Nephron progenitor cell (in vitro differentiated cells): ENCODE data around the gene KLK6.
A peak's percentile ranks its signal among the peaks of the same experiment; 100 is the strongest.

Experiments
- DNase-seq: peaks from one replicate; pipeline ENCODE4 v3.0.0; 2021
- H3K27ac Mint-ChIP-seq: 2 replicates; pipeline ENCODE4 v1.8.0; 2021; ENCODE audit warnings: mild to moderate bottlenecking, moderate library complexity, mixed read lengths
- H3K27me3 Mint-ChIP-seq: 2 replicates; pipeline ENCODE4 v1.8.0; 2021; ENCODE audit warnings: mild to moderate bottlenecking, low read depth, mixed read lengths; ENCODE audit not compliant: poor library complexity
- H3K36me3 Mint-ChIP-seq: 2 replicates; pipeline ENCODE4 v1.8.0; 2021; ENCODE audit warnings: low read depth, mixed read lengths
- H3K4me1 Mint-ChIP-seq: 2 replicates; pipeline ENCODE4 v1.8.0; 2021; ENCODE audit warnings: mixed read lengths
- H3K4me3 Mint-ChIP-seq: 2 replicates; pipeline ENCODE4 v1.8.0; 2021; ENCODE audit warnings: mild to moderate bottlenecking, moderate library complexity, mixed read lengths
- H3K9me3 Mint-ChIP-seq: 2 replicates; pipeline ENCODE4 v1.8.0; 2021; ENCODE audit warnings: mild to moderate bottlenecking, moderate library complexity, mixed read lengths
- CTCF ChIP-seq: fragments of 200-600 bp; sonication (generic); IDR thresholded peaks from 2 replicates; pipeline ENCODE4 v1.5.0; 2021; ENCODE audit warnings: antibody characterized with exemption

The KLK6 gene

GRCh38 chr19:50983625-50984292, 14.4 kb upstream of the KLK6 start, which contains the start of gene KLK7:
Gene KLK7, minus strand, starts transcription at chr19:50983917. Its CDS starts 1,518 bp downstream, at chr19:50982399.
- Mint-ChIP-seq H3K27ac (no peak within 1 kb of the TSS), H3K36me3 (no peaks in the 10 kb centered on the region), H3K4me3 (no peak within 1 kb of the TSS), H3K27me3 (peaks cover 75% of the 10 kb centered on the region), H3K4me1 (peaks cover 34% of the 10 kb centered on the region), H3K9me3 (peaks cover 5% of the 10 kb centered on the region)
- no peak for DNase-seq
- TF ChIP-seq CTCF, result no peak

GRCh38 chr19:50982186-50982585, 12.8 kb upstream of the KLK6 start:
- no peak for DNase-seq
- no peak overlapping the region for H3K4me3 Mint-ChIP-seq
- H3K36me3 Mint-ChIP-seq, result peaks cover 1% of the 10 kb centered on the region
- H3K4me1 Mint-ChIP-seq, result peaks cover 50% of the 10 kb centered on the region
- H3K27me3 Mint-ChIP-seq, result peaks cover 63% of the 10 kb centered on the region
- H3K9me3 Mint-ChIP-seq, result peaks cover 6% of the 10 kb centered on the region
- H3K27ac Mint-ChIP-seq, result no peak overlapping the region
- TF ChIP-seq CTCF, result no peak

- no peak overlapping the region for H3K27ac Mint-ChIP-seq
- H3K36me3 Mint-ChIP-seq, result peaks cover 4% of the 10 kb centered on the region
- H3K4me1 Mint-ChIP-seq, result peaks cover 52% of the 10 kb centered on the region
- H3K27me3 Mint-ChIP-seq, result peaks cover 61% of the 10 kb centered on the region
- TF ChIP-seq CTCF, result no peak
- no peak for DNase-seq
- peak overlapping the region; percentile 23 for H3K4me3 Mint-ChIP-seq
- peaks cover 8% of the 10 kb centered on the region for H3K9me3 Mint-ChIP-seq
Observed at GRCh38 chr19:50981587-50982146, 12.3 kb upstream of the KLK6 start.

- DNase-seq, result peak; percentile 20
- TF ChIP-seq CTCF, result no peak
- Mint-ChIP-seq H3K27ac (no peak overlapping the region), H3K9me3 (peaks cover 8% of the 10 kb centered on the region), H3K27me3 (peaks cover 50% of the 10 kb centered on the region), H3K4me1 (peaks cover 65% of the 10 kb centered on the region), H3K36me3 (peaks cover 4% of the 10 kb centered on the region), H3K4me3 (no peak overlapping the region)
Observed at GRCh38 chr19:50980208-50980607, 10.8 kb upstream of the KLK6 start.

GRCh38 chr19:50979758-50980157, 10.4 kb upstream of the KLK6 start:
- no peak for TF ChIP-seq CTCF
- Mint-ChIP-seq H3K9me3 (peaks cover 4% of the 10 kb centered on the region), H3K27ac (peak overlapping the region; percentile 51), H3K4me3 (no peak overlapping the region), H3K27me3 (peaks cover 45% of the 10 kb centered on the region), H3K4me1 (peaks cover 65% of the 10 kb centered on the region), H3K36me3 (peaks cover 4% of the 10 kb centered on the region)
- DNase-seq, result no peak
